OCI-LY7 (cell line): ENCODE data around the gene GALNT12. TPM values are rescaled to one million over a fixed set of nuclear protein-coding genes. Genes with fewer than 3 reads are reported as not detected.

Experiments used
- BruUV-seq: library from RNA; stranded (reverse); fragments of 400-500 nt; replicated peaks from 2 replicates; lab custom pipeline; 2021; lab: Mats Ljungman, UMichigan
- CTCF ChIA-PET: fragments of 300-600 bp; sonication (Branson Sonifier 250); formaldehyde crosslinking; loops from one replicate; lab custom pipeline; 2022; ENCODE audit warnings: antibody characterized with exemption; ENCODE audit not compliant: unreplicated experiment; lab: Charles Lee
- POLR2A ChIA-PET: fragments of 300-600 bp; sonication (Branson Sonifier 250); formaldehyde crosslinking; loops from one replicate; lab custom pipeline; 2022; ENCODE audit warnings: antibody characterized with exemption; lab: Charles Lee
- DNase-seq: peaks from one replicate; pipeline ENCODE4 v3.0.0-alpha.2; 2015; ENCODE audit warnings: low spot score
- H2AFZ ChIP-seq: fragments of 200-600 bp; sonication (generic), shearing (Covaris generic); 2 replicates; pipeline ENCODE4 v1.6.1; 2014; ENCODE audit warnings: mild to moderate bottlenecking, antibody characterized with exemption, low read length, moderate library complexity
- H3K27ac ChIP-seq: fragments of 200-600 bp; sonication (generic); 2 replicates; pipeline ENCODE4 v1.5.1; 2014; ENCODE audit warnings: mixed run types, low read depth, mild to moderate bottlenecking, moderate library complexity, low read length, inconsistent platforms; ENCODE audit not compliant: poor library complexity, severe bottlenecking
- H3K36me3 ChIP-seq: fragments of 200-600 bp; sonication (generic); 2 replicates; pipeline ENCODE4 v1.6.1; 2014; ENCODE audit warnings: mild to moderate bottlenecking, antibody characterized with exemption, low read length, moderate library complexity, mixed read lengths; ENCODE audit not compliant: insufficient read depth
- H3K4me1 ChIP-seq: fragments of 200-600 bp; sonication (generic); 2 replicates; pipeline ENCODE4 v1.5.1; 2014; ENCODE audit warnings: mild to moderate bottlenecking, low read length; ENCODE audit not compliant: insufficient read depth, poor library complexity, severe bottlenecking
- H3K4me2 ChIP-seq: fragments of 200-600 bp; sonication (generic); 2 replicates; pipeline ENCODE4 v1.6.1; 2014; ENCODE audit warnings: mild to moderate bottlenecking, low read length
- H3K4me3 ChIP-seq: fragments of 200-600 bp; sonication (generic); 2 replicates; pipeline ENCODE4 v1.5.1; 2014; ENCODE audit warnings: mild to moderate bottlenecking, low read depth, low read length; ENCODE audit not compliant: poor library complexity, severe bottlenecking
- H3K79me2 ChIP-seq: fragments of 200-600 bp; sonication (generic); 2 replicates; pipeline ENCODE4 v1.6.1; 2016; ENCODE audit warnings: low read depth, mild to moderate bottlenecking, low read length, moderate library complexity, mixed read lengths; ENCODE audit not compliant: insufficient read depth
- H3K9me2 ChIP-seq: fragments of 200-600 bp; sonication (generic); 2 replicates; pipeline ENCODE4 v1.6.1; 2016; ENCODE audit warnings: mild to moderate bottlenecking, low read length, mixed read lengths; ENCODE audit not compliant: insufficient read depth
- H3K9me3 ChIP-seq: fragments of 200-600 bp; sonication (generic); 2 replicates; pipeline ENCODE4 v1.6.1; 2014; ENCODE audit warnings: mild to moderate bottlenecking, mixed run types, low read length, mixed read lengths
- H4K20me1 ChIP-seq: fragments of 200-600 bp; sonication (generic); 2 replicates; pipeline ENCODE4 v1.6.1; 2014; ENCODE audit warnings: mild to moderate bottlenecking, antibody characterized with exemption, low read length, moderate library complexity, mixed read lengths; ENCODE audit not compliant: insufficient read depth
- EZH2phosphoT487 ChIP-seq: fragments of 200-600 bp; sonication (generic); IDR thresholded peaks from 2 replicates; pipeline ENCODE4 v1.6.1; 2018; ENCODE audit warnings: low read depth, borderline replicate concordance, mild to moderate bottlenecking, mixed run types, antibody characterized with exemption, low read length, moderate library complexity, mixed read lengths
- intact Hi-C: fragments of 100-400 bp; cut with micrococcal nuclease; formaldehyde crosslinking; loops from one replicate; pipeline ENCODE4 v1.10.0; 2022; ENCODE audit not compliant: unreplicated experiment
- total RNA-seq, 2 experiments: library from RNA; depleted of rRNA in 1 of 2; stranded (reverse); fragments of >200 nt in 1 of 2; shearing (Covaris generic) in 1 of 2; gene quantifications; 2 replicates each; pipeline ENCODE4 v1.2.3, GENCODE V29; 2014 to 2022
- TF ChIP-seq, protein P1 (sequence below): fragments of 200-600 bp; sonication (generic); conservative IDR thresholded peaks from 2 replicates; pipeline ENCODE4 v1.5.1; 2014; ENCODE audit warnings: mild to moderate bottlenecking, antibody characterized with exemption, low read length, moderate library complexity, mixed read lengths

Gene GALNT12
- total RNA-seq, 2 experiments from 2014 or later, result 5.5 to 9.7 TPM

DNA sequence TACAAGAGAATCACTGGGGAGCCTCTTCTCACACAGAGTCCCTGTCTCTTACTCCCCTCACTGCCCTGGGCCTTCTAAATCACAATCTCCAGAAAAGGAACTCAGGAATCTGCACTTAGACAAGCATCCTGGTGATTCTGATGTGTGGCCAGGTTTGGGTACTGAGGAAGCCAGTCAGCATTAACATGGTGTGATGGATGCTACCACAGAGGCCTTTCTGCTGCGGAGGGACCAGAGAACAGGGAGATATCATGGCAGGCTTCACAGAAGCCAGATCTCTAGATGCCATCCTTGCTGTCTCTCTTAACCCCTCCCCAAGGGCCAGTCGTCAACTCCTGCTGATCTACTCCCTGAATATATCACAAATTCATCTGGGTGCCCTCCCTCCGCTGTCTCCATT, 12.7 kb upstream of the GALNT12 start:
- H3K9me3 ChIP-seq, result 0 out of 2 replicates have a peak, but pooled peaks cover 7% of the 10 kb centered on the region
- TF ChIP-seq EZH2phosphoT487, result no peak
- TF ChIP-seq, protein P1, sequence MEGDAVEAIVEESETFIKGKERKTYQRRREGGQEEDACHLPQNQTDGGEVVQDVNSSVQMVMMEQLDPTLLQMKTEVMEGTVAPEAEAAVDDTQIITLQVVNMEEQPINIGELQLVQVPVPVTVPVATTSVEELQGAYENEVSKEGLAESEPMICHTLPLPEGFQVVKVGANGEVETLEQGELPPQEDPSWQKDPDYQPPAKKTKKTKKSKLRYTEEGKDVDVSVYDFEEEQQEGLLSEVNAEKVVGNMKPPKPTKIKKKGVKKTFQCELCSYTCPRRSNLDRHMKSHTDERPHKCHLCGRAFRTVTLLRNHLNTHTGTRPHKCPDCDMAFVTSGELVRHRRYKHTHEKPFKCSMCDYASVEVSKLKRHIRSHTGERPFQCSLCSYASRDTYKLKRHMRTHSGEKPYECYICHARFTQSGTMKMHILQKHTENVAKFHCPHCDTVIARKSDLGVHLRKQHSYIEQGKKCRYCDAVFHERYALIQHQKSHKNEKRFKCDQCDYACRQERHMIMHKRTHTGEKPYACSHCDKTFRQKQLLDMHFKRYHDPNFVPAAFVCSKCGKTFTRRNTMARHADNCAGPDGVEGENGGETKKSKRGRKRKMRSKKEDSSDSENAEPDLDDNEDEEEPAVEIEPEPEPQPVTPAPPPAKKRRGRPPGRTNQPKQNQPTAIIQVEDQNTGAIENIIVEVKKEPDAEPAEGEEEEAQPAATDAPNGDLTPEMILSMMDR, result no peak
- H3K4me2 ChIP-seq, result peak overlapping the region; percentile 71; the same call in 1 of the 2 replicates
- ChIA-PET POLR2A (interaction anchor here (0.6 to 1.0 kb wide), 2 partner anchors 20 to 111 kb away, joined by 3 to 5 read pairs; no protein-coding TSS in a partner anchor), CTCF (interaction anchor here (0.8 kb wide), 1 partner anchor 12 kb away, joined by 4 read pairs; no protein-coding TSS in a partner anchor)
- no peak overlapping the region for H3K27ac ChIP-seq
- H3K4me3 ChIP-seq, result no peak overlapping the region
- peaks cover 9% of the 10 kb centered on the region for H3K4me1 ChIP-seq
- intact Hi-C loops, result no loop called here
- BruUV-seq, result TSS peak; percentile 25
- H3K36me3 ChIP-seq, result no peaks in the 10 kb centered on the region
- peaks cover 10% of the 10 kb centered on the region; the same call in 1 of the 2 replicates for H4K20me1 ChIP-seq
- no peak overlapping the region for H2AFZ ChIP-seq
- no peaks in the 10 kb centered on the region for H3K79me2 ChIP-seq
- DNase-seq, result no peak
- H3K9me2 ChIP-seq, result no peaks in the 10 kb centered on the region

DNA sequence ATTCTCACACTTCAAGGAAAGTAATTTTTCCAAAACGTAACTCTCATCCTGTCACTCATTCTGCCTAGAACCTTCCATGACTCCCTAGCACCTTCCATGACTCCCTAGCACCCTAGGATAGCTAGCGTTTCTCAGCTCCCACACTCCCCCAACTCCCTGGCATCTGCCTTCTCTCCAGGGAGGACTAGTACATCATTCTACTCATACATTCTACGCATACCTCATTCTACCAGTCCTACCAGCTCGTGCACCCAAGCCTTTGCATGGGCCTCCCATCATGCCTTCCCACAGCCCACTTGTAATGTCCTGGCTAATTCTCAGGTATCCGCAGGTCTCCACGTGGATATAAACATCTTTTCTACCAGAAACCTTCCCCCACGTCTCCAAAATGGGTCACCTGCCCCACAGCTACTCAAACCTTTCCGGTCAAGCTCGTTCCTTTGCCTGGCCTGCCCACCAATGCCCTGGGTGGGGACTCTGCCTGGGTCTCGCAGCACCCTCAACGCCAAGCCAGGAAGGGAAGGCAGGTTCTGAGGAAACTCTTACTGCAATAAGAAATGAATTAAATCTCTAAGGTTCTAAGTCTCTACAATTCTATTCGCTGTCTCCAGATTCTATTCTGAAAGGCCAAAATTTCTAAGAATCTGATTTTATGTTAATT, 12.0 kb upstream of the GALNT12 start:
- Histone ChIP-seq H3K4me2 (peak overlapping the region; percentile 71), H2AFZ (peak overlapping the region; percentile 33; the same call in 1 of the 2 replicates), H3K9me2 (no peaks in the 10 kb centered on the region), H3K9me3 (0 out of 2 replicates have a peak, but pooled peaks cover 7% of the 10 kb centered on the region), H3K4me3 (peak overlapping the region; percentile 72), H3K27ac (no peak overlapping the region), H4K20me1 (peaks cover 10% of the 10 kb centered on the region; the same call in 1 of the 2 replicates), H3K4me1 (peaks cover 9% of the 10 kb centered on the region), H3K36me3 (no peaks in the 10 kb centered on the region), H3K79me2 (no peaks in the 10 kb centered on the region)
- CTCF ChIA-PET, result interaction anchor here (0.8 kb wide), 1 partner anchor 12 kb away, joined by 4 read pairs; no protein-coding TSS in a partner anchor
- intact Hi-C loops, result no loop called here
- DNase-seq, result no peak
- POLR2A ChIA-PET, result interaction anchor here (0.6 to 1.0 kb wide), 2 partner anchors 19 to 112 kb away, joined by 3 to 5 read pairs; no protein-coding TSS in a partner anchor
- TF ChIP-seq EZH2phosphoT487, result no peak
- TF ChIP-seq, protein P1, result no peak
- BruUV-seq, result no TSS peak
